OCI-LY3 (cell line): ENCODE results near the gene MUTYH.
A peak's percentile ranks its signal among the peaks of the same experiment; 100 is the strongest.

Source experiments
- H2AFZ ChIP-seq: fragments of 200-600, 300-600 bp; shearing (Covaris generic); 2 replicates; pipeline ENCODE4 v1.6.0; 2014; ENCODE audit warnings: antibody characterized with exemption, low read depth, low read length
- H3K27ac ChIP-seq: fragments of 200-600, 300-600 bp; sonication (generic); 2 replicates; pipeline ENCODE4 v1.5.1; 2014; ENCODE audit warnings: mild to moderate bottlenecking, low read length, moderate library complexity, mixed read lengths
- H3K27me3 ChIP-seq: fragments of 200-600, 300-600 bp; sonication (generic); 2 replicates; pipeline ENCODE4 v1.6.1; 2014; ENCODE audit warnings: low read depth, low read length, mixed read lengths
- H3K36me3 ChIP-seq: fragments of 200-600, 300-600 bp; sonication (generic); replicated peaks from 2 replicates; pipeline ENCODE3; 2014; ENCODE audit warnings: low read depth, low read length, mixed read lengths
- H3K4me1 ChIP-seq: fragments of 300-600, 200-600 bp; sonication (generic); 2 replicates; pipeline ENCODE4 v1.6.1; 2014; ENCODE audit warnings: low read length, mixed read lengths
- H3K4me2 ChIP-seq: fragments of 200-600, 300-600 bp; sonication (generic); 2 replicates; pipeline ENCODE4 v1.6.1; 2014; ENCODE audit warnings: low read length, mixed read lengths
- H3K4me3 ChIP-seq: fragments of 300-600, 200-600 bp; sonication (generic); 2 replicates; pipeline ENCODE4 v1.5.1; 2014; ENCODE audit warnings: antibody characterized with exemption, mild to moderate bottlenecking, low read length, moderate library complexity
- H3K79me2 ChIP-seq: fragments of 300-600, 200-600 bp; shearing (Covaris generic); 2 replicates; pipeline ENCODE4 v1.6.1; 2014; ENCODE audit warnings: mild to moderate bottlenecking, low read length, mixed read lengths
- H3K9ac ChIP-seq: fragments of 300-600, 200-600 bp; shearing (Covaris generic); 2 replicates; pipeline ENCODE4 v1.6.0; 2014; ENCODE audit warnings: mild to moderate bottlenecking, low read length, moderate library complexity
- H3K9me3 ChIP-seq: fragments of 200-600, 300-600 bp; shearing (Covaris generic); 2 replicates; pipeline ENCODE4 v1.6.1; 2014; ENCODE audit warnings: low read length, mixed read lengths; ENCODE audit not compliant: insufficient read depth
- H4K20me1 ChIP-seq: fragments of 200-600, 300-600 bp; sonication (generic); 2 replicates; pipeline ENCODE4 v1.6.1; 2016; ENCODE audit warnings: low read length, mixed read lengths; ENCODE audit not compliant: insufficient read depth
- CTCF ChIP-seq: fragments of 200-600, 300-600 bp; sonication (generic); IDR thresholded peaks from 2 replicates; pipeline ENCODE4 v1.5.1; 2014; ENCODE audit warnings: antibody characterized with exemption, low read length, low read depth
- EZH2phosphoT487 ChIP-seq: fragments of 200-600 bp; shearing (Covaris generic); IDR thresholded peaks from 2 replicates; pipeline ENCODE4 v1.6.1; 2018; ENCODE audit warnings: antibody characterized with exemption, mixed run types, low read depth

The MUTYH gene

GRCh38 chr1:45346473-45346872 is 6.2 kb upstream of the MUTYH start:
- H3K9ac ChIP-seq: no peak overlapping the region
- no peaks in the 10 kb centered on the region for H3K27me3 ChIP-seq
- H3K4me2 ChIP-seq: no peak overlapping the region
- no peak for TF ChIP-seq CTCF
- TF ChIP-seq EZH2phosphoT487: no peak
- no peak overlapping the region for H3K27ac ChIP-seq
- H3K4me3 ChIP-seq: no peak overlapping the region
- H3K79me2 ChIP-seq: peaks cover 7% of the 10 kb centered on the region
- H3K9me3 ChIP-seq: no peaks in the 10 kb centered on the region
- H3K4me1 ChIP-seq: no peaks in the 10 kb centered on the region
- no peak overlapping the region for H2AFZ ChIP-seq
- no peaks in the 10 kb centered on the region for H4K20me1 ChIP-seq
- H3K36me3 ChIP-seq: peaks cover 12% of the 10 kb centered on the region

GRCh38 chr1:45345014-45345413 is 4.8 kb upstream of the MUTYH start:
- H3K27me3 ChIP-seq: no peaks in the 10 kb centered on the region
- no peaks in the 10 kb centered on the region for H4K20me1 ChIP-seq
- no peak overlapping the region for H3K4me2 ChIP-seq
- H3K4me1 ChIP-seq: peaks cover 6% of the 10 kb centered on the region; the same call in 1 of the 2 replicates
- no peak overlapping the region for H3K27ac ChIP-seq
- no peak overlapping the region for H2AFZ ChIP-seq
- no peak overlapping the region for H3K9ac ChIP-seq
- H3K36me3 ChIP-seq: peaks cover 12% of the 10 kb centered on the region
- no peaks in the 10 kb centered on the region for H3K9me3 ChIP-seq
- peaks cover 21% of the 10 kb centered on the region for H3K79me2 ChIP-seq
- TF ChIP-seq EZH2phosphoT487 (no peak), CTCF (no peak)
- H3K4me3 ChIP-seq: no peak overlapping the region

- H4K20me1 ChIP-seq: no peaks in the 10 kb centered on the region
- H3K27me3 ChIP-seq: no peaks in the 10 kb centered on the region
- H3K4me1 ChIP-seq: peaks cover 6% of the 10 kb centered on the region; the same call in 1 of the 2 replicates
- peaks cover 24% of the 10 kb centered on the region for H3K79me2 ChIP-seq
- no peak overlapping the region for H3K4me2 ChIP-seq
- TF ChIP-seq EZH2phosphoT487 (no peak), CTCF (no peak)
- H3K27ac ChIP-seq: no peak overlapping the region
- H2AFZ ChIP-seq: no peak overlapping the region
- peaks cover 12% of the 10 kb centered on the region for H3K36me3 ChIP-seq
- no peaks in the 10 kb centered on the region for H3K9me3 ChIP-seq
- no peak overlapping the region for H3K4me3 ChIP-seq
- no peak overlapping the region for H3K9ac ChIP-seq
Measured at GRCh38 chr1:45344499-45344898, 4.3 kb upstream of the MUTYH start.

GRCh38 chr1:45340816-45341466 is 701 bp upstream of the MUTYH start:
- TF ChIP-seq CTCF: no peak
- TF ChIP-seq EZH2phosphoT487: no peak
- Histone ChIP-seq H3K4me1 (peaks cover 9% of the 10 kb centered on the region), H4K20me1 (no peaks in the 10 kb centered on the region), H3K79me2 (peaks cover 33% of the 10 kb centered on the region), H3K27me3 (no peaks in the 10 kb centered on the region), H2AFZ (no peak overlapping the region), H3K9ac (peak overlapping the region; percentile 87), H3K9me3 (no peaks in the 10 kb centered on the region), H3K4me3 (peak overlapping the region; percentile 86), H3K36me3 (peaks cover 20% of the 10 kb centered on the region), H3K4me2 (peak overlapping the region; percentile 89), H3K27ac (peak overlapping the region; percentile 80)
